ENCODE results near the gene ATAD3C.
"Not testable (repeated sequence)": the region's sequence is repeated elsewhere in the genome, so short reads cannot be mapped to it uniquely, and the experiment has no call there.

ATAD3C gene

DNA sequence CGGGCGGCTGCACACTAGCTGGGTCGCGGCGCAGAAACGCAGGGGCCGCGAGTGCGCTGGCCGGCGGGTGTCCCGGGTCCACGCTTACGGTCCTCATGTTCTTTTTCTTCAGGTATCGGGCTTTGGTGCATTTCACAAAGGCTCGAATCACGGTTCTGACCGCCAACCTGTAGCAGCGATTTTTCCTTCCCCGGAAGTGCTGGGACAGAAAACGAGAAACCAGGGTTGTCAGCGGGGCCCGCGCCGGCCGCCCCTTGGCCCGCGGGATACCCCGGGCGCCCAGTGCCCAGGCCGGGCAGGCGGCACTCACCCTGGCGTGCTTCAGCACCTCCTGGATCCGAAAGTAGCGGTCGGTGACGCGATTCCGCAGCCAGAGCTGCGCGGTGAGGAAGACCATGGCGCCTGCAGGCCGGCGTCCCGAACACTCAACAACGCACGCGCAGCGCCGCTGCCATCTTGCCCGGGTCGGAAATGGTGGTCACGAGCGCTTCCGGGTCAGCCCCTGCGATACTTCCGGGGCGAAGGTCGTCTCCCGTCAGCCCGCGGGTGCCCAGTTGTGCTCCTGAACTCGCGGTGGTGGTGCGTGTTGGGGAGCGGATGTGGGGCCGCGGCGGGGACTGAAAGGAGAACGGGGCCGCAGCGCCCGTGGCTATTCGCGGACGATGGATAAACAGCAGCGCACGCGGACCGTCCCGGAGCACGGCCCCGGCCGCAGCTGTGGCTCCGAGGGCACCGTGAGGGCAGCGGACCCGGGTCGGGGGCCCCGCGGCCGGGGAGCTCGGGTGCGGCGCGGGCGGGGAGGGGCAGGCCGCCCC lies 42.5 kb upstream of the ATAD3C start, which contains the start of gene MRPL20:
Gene MRPL20, minus strand, starts transcription at position 473 of the 815 bp plus-strand sequence. Its CDS starts 76 bp downstream, at position 397.
- Histone ChIP-seq H3K4me1 (ENCODE audit: control insufficient read depth in 5 of 5, insufficient read depth in 5 of 5, low read length in 5 of 5) (peaks cover 0 to 33% (median 30%) of the 10 kb centered on the region in 5 donors), H3K9ac (ENCODE audit: low read length in 5 of 5) (peak within 1 kb of the TSS; percentile 71 to 95 (median 90)), H3K27ac (ENCODE audit: low read depth, low read length) (peak within 1 kb of the TSS; percentile 76), H3K27me3 (ENCODE audit: control insufficient read depth in 5 of 5, insufficient read depth in 4 of 5, low read length in 5 of 5) (no peaks in the 10 kb centered on the region), H3K36me3 (ENCODE audit: control insufficient read depth in 5 of 5, insufficient read depth in 5 of 5, low read length in 5 of 5) (peaks cover 0 to 32% (median 25%) of the 10 kb centered on the region in 5 donors), H3K9me3 (ENCODE audit: control insufficient read depth in 5 of 5, low read length in 5 of 5) (no peaks in the 10 kb centered on the region), H3K4me3 (ENCODE audit: low read depth in 1 of 5, low read length in 5 of 5) (peak within 1 kb of the TSS; percentile 68 to 97 (median 88))

DNA sequence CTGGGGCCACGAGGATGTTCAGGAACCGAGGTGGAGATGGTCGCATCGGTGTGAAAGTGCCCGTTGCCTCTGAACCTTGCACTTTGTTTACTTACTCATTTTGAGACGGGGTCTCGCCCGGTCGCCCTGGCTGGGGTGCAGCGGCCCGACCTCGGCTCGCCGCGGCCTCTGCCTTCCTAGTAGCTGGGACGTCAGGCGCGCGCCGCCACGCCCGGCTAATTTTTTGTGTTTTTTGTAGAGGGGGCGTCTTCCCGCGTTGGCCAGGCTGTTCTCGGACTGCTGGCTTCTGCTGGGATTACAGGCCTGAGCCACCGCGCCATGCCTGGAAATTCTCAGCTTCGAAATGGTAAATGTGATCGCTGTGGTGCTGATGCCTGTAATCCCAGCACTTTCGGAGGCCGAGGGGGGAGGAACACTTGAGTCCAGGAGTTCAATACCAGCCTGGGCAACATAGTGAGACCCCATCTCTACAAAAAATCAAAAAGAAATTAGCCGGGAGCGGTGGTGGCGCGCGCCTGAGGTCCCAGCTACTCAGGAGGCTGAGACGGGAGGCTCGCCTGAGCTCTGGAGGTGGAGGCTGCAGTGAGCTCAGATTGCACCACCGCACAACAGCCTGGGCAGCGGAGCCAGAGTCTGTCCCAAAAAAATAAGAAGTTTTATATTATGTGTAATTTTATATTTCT lies 41.7 kb upstream of the ATAD3C start:
- Histone ChIP-seq H3K4me3 (ENCODE audit: low read depth in 1 of 5, low read length in 5 of 5) (peak overlapping the region; percentile 68 to 97 (median 88)), H3K27ac (ENCODE audit: low read depth, low read length) (peak overlapping the region; percentile 76), H3K9ac (ENCODE audit: low read length in 5 of 5) (peak overlapping the region in 4 of 5 donors; percentile 71 to 95 (median 92)), H3K36me3 (ENCODE audit: control insufficient read depth in 5 of 5, insufficient read depth in 5 of 5, low read length in 5 of 5) (peaks cover 0 to 25% (median 19%) of the 10 kb centered on the region in 5 donors), H3K4me1 (ENCODE audit: control insufficient read depth in 5 of 5, insufficient read depth in 5 of 5, low read length in 5 of 5) (peaks cover 0 to 33% (median 28%) of the 10 kb centered on the region in 5 donors), H3K9me3 (ENCODE audit: control insufficient read depth in 5 of 5, low read length in 5 of 5) (no peaks in the 10 kb centered on the region), H3K27me3 (ENCODE audit: control insufficient read depth in 5 of 5, insufficient read depth in 4 of 5, low read length in 5 of 5) (no peaks in the 10 kb centered on the region)

DNA sequence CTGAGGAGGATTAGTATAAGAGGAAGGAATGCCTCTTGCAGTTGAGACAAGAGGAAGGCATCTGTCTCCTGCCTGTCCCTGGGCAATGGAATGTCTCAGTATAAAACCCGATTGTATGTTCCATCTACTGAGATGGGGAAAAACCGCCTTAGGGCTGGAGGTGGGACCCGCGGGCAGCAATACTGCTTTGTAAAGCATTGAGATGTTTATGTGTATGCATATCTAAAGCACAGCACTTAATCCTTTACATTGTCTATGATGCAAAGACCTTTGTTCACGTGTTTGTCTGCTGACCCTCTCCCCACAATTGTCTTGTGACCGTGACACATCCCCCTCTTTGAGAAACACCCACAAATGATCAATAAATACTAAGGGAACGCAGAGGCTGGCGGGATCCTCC lies 39.3 kb upstream of the ATAD3C start:
- H3K27ac ChIP-seq (ENCODE audit: low read depth, low read length); H3K9me3 ChIP-seq (ENCODE audit: control insufficient read depth in 5 of 5, low read length in 5 of 5); H3K36me3 ChIP-seq (ENCODE audit: control insufficient read depth in 5 of 5, insufficient read depth in 5 of 5, low read length in 5 of 5); H3K27me3 ChIP-seq (ENCODE audit: control insufficient read depth in 5 of 5, insufficient read depth in 4 of 5, low read length in 5 of 5); H3K4me3 ChIP-seq (ENCODE audit: low read depth in 1 of 5, low read length in 5 of 5); H3K9ac ChIP-seq (ENCODE audit: low read length in 5 of 5): not testable (repeated sequence)
- peaks cover 0 to 33% (median 28%) of the 10 kb centered on the region in 5 donors for H3K4me1 ChIP-seq (ENCODE audit: control insufficient read depth in 5 of 5, insufficient read depth in 5 of 5, low read length in 5 of 5)

- Histone ChIP-seq H3K4me1 (ENCODE audit: control insufficient read depth in 5 of 5, insufficient read depth in 5 of 5, low read length in 5 of 5) (peaks cover 0 to 19% (median 14%) of the 10 kb centered on the region in 5 donors), H3K9ac (ENCODE audit: low read length in 5 of 5) (no peak overlapping the region), H3K27ac (ENCODE audit: low read depth, low read length) (no peak overlapping the region), H3K27me3 (ENCODE audit: control insufficient read depth in 5 of 5, insufficient read depth in 4 of 5, low read length in 5 of 5) (no peaks in the 10 kb centered on the region), H3K36me3 (ENCODE audit: control insufficient read depth in 5 of 5, insufficient read depth in 5 of 5, low read length in 5 of 5) (peaks cover 0 to 2% (median 0%) of the 10 kb centered on the region in 5 donors), H3K9me3 (ENCODE audit: control insufficient read depth in 5 of 5, low read length in 5 of 5) (no peaks in the 10 kb centered on the region), H3K4me3 (ENCODE audit: low read depth in 1 of 5, low read length in 5 of 5) (no peak overlapping the region)
These were observed 37.9 kb upstream of the ATAD3C start for GRCh38 chr1:1411626-1412025.

DNA sequence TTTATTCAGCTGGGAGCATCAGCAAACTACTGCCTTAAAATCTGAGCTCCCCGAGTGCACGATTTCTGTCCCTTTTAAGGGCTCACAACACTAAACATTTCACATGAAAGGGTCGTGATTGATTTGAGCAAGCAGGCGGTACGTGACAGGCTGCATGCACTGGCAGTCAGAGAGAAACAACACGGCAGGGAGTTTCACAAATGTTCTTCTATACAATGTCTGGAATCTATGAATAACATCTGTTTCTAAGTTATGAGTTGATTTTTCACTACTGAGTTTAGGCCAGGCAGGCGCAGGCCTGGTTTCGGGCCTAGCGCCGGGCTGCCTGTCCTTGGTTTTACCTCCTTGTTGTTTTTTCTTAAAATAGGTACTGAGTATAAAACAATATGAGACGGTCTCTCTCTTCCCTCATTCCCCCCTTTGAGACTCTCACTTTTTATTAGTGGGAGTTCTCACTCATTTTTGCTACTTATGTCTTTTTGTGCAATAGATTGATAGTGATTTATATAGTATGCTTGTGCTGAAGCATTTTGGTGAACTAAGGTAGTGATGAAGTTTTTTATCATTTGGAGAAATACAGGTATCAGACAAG lies 37.1 kb upstream of the ATAD3C start:
- not testable (repeated sequence) for H3K4me3 ChIP-seq (ENCODE audit: low read depth in 1 of 5, low read length in 5 of 5); H3K27ac ChIP-seq (ENCODE audit: low read depth, low read length); H3K27me3 ChIP-seq (ENCODE audit: control insufficient read depth in 5 of 5, insufficient read depth in 4 of 5, low read length in 5 of 5); H3K9me3 ChIP-seq (ENCODE audit: control insufficient read depth in 5 of 5, low read length in 5 of 5); H3K9ac ChIP-seq (ENCODE audit: low read length in 5 of 5); H3K36me3 ChIP-seq (ENCODE audit: control insufficient read depth in 5 of 5, insufficient read depth in 5 of 5, low read length in 5 of 5)
- H3K4me1 ChIP-seq (ENCODE audit: control insufficient read depth in 5 of 5, insufficient read depth in 5 of 5, low read length in 5 of 5): peaks cover 0 to 17% (median 13%) of the 10 kb centered on the region in 5 donors

GRCh38 chr1:1415751-1416150 lies 33.7 kb upstream of the ATAD3C start:
- Histone ChIP-seq H3K27me3 (ENCODE audit: control insufficient read depth in 5 of 5, insufficient read depth in 4 of 5, low read length in 5 of 5) (no peaks in the 10 kb centered on the region), H3K36me3 (ENCODE audit: control insufficient read depth in 5 of 5, insufficient read depth in 5 of 5, low read length in 5 of 5) (no peaks in the 10 kb centered on the region), H3K4me3 (ENCODE audit: low read depth in 1 of 5, low read length in 5 of 5) (no peak overlapping the region), H3K9me3 (ENCODE audit: control insufficient read depth in 5 of 5, low read length in 5 of 5) (no peaks in the 10 kb centered on the region), H3K9ac (ENCODE audit: low read length in 5 of 5) (no peak overlapping the region), H3K27ac (ENCODE audit: low read depth, low read length) (no peak overlapping the region), H3K4me1 (ENCODE audit: control insufficient read depth in 5 of 5, insufficient read depth in 5 of 5, low read length in 5 of 5) (peaks cover 0 to 16% (median 12%) of the 10 kb centered on the region in 5 donors)

- not testable (repeated sequence) for H3K4me3 ChIP-seq (ENCODE audit: low read depth in 1 of 5, low read length in 5 of 5); H3K36me3 ChIP-seq (ENCODE audit: control insufficient read depth in 5 of 5, insufficient read depth in 5 of 5, low read length in 5 of 5); H3K9me3 ChIP-seq (ENCODE audit: control insufficient read depth in 5 of 5, low read length in 5 of 5); H3K9ac ChIP-seq (ENCODE audit: low read length in 5 of 5); H3K27me3 ChIP-seq (ENCODE audit: control insufficient read depth in 5 of 5, insufficient read depth in 4 of 5, low read length in 5 of 5); H3K27ac ChIP-seq (ENCODE audit: low read depth, low read length)
- H3K4me1 ChIP-seq (ENCODE audit: control insufficient read depth in 5 of 5, insufficient read depth in 5 of 5, low read length in 5 of 5): peaks cover 0 to 22% (median 18%) of the 10 kb centered on the region in 5 donors
These were observed 32.1 kb upstream of the ATAD3C start for GRCh38 chr1:1417396-1417795.

GRCh38 chr1:1417825-1418463 lies 31.5 kb upstream of the ATAD3C start:
- not testable (repeated sequence) for H3K4me3 ChIP-seq (ENCODE audit: low read depth in 1 of 5, low read length in 5 of 5); H3K9me3 ChIP-seq (ENCODE audit: control insufficient read depth in 5 of 5, low read length in 5 of 5); H3K27me3 ChIP-seq (ENCODE audit: control insufficient read depth in 5 of 5, insufficient read depth in 4 of 5, low read length in 5 of 5); H3K9ac ChIP-seq (ENCODE audit: low read length in 5 of 5); H3K27ac ChIP-seq (ENCODE audit: low read depth, low read length); H3K36me3 ChIP-seq (ENCODE audit: control insufficient read depth in 5 of 5, insufficient read depth in 5 of 5, low read length in 5 of 5)
- peaks cover 0 to 22% (median 18%) of the 10 kb centered on the region in 5 donors for H3K4me1 ChIP-seq (ENCODE audit: control insufficient read depth in 5 of 5, insufficient read depth in 5 of 5, low read length in 5 of 5)

GRCh38 chr1:1418464-1419362 lies 30.8 kb upstream of the ATAD3C start:
- Histone ChIP-seq H3K36me3 (ENCODE audit: control insufficient read depth in 5 of 5, insufficient read depth in 5 of 5, low read length in 5 of 5) (no peaks in the 10 kb centered on the region), H3K4me3 (ENCODE audit: low read depth in 1 of 5, low read length in 5 of 5) (peak overlapping the region in 2 of 5 donors; percentile 59 to 70), H3K27me3 (ENCODE audit: control insufficient read depth in 5 of 5, insufficient read depth in 4 of 5, low read length in 5 of 5) (peaks cover 0 to 3% (median 0%) of the 10 kb centered on the region in 5 donors), H3K4me1 (ENCODE audit: control insufficient read depth in 5 of 5, insufficient read depth in 5 of 5, low read length in 5 of 5) (peaks cover 0 to 22% (median 18%) of the 10 kb centered on the region in 5 donors), H3K9ac (ENCODE audit: low read length in 5 of 5) (peak overlapping the region in 1 of 5 donors; percentile 76), H3K9me3 (ENCODE audit: control insufficient read depth in 5 of 5, low read length in 5 of 5) (no peaks in the 10 kb centered on the region), H3K27ac (ENCODE audit: low read depth, low read length) (no peak overlapping the region)
